Sciatic nerve (tissue), 2 donors: ENCODE data around the gene NR3C1. TPM values are rescaled to one million over a fixed set of nuclear protein-coding genes. Genes with fewer than 3 reads are reported as not detected.

Experiments
- ATAC-seq: fragments of 200-7000 bp; cut with Tn5 transposase; one replicate; pipeline ENCODE4 v1.9.1; 2020; ENCODE audit warnings: mild to moderate bottlenecking, moderate library complexity
- DNase-seq: peaks from one replicate; pipeline ENCODE4 v3.0.0-alpha.2; 2020; ENCODE audit warnings: low spot score
- intact Hi-C: fragments of 100-400 bp; cut with DNase I; formaldehyde crosslinking; loops from one replicate; pipeline ENCODE4 v1.14.2; 2022
- total RNA-seq: library from RNA; stranded (reverse); fragmentation: NEBNext Ultra II Directional; extraction: Animal tissue kit (Norgen Biotek cat#: 25700); gene quantifications from one replicate; pipeline ENCODE4 v1.2.1, GENCODE V29; 2021
- donor health status: DM: no; HTN: no; CAD: no.
- donor health status: DM: no; HTN: no; CAD: no.

NR3C1 gene
- total RNA-seq, 1 donor from 2014 or later, result 148 TPM

DNA sequence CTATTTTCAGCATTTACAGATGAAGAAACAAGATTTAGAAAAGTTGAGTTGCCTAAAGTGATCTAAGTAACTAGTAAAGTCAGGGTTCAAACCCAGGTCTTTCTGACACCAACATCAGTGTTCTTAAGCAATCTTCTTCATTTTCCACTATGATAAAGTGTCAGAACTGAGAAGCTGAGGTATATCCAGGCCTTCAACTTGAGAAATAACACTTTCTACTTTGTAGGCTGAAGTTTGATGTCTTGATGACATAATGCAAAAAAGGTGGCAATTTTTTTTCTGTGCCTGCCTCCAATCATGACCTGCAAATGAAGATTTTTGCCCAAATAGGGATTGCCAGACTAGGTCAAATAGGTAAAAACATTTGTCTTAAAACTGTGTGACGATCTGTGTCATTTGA, 81.3 kb downstream of the NR3C1 start:
- DNase-seq, result no peak
- no peak for ATAC-seq
- intact Hi-C loops, result no loop called here

DNA sequence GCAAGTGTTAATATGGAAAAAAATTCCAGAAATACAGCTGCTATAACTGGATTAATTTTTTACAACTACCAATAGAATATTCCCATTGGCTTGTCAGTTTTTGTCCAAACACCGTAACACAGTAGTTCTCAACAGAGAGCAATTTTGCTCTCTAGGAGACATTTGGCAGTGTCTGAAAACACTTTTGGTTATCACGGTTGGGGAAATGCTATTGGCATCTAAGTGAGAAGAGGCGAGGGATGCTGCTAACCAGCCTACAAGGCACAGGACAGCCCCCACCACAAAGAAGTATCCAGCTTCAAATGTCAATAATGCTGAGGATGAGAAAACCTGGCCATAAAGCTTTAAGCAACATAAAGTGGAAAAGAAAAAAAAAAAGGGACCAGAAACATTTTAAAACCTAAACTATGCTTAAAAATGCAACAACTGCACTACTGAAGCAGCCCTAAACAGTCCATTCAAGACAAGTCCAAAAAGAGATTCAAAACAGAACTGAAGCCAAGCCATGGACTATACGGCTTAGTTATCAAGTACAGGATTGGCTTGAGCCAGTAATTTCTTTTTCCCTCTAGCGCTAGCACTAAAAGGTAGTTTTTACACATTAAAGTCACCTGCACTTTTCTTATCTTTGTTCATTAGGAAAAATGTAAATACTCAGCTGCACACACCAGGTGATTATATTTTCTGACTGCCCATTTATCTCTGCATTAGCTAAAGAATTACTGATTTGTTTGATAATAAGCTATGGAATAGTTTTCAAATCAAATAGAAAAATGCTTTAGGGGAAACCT, 83.9 kb downstream of the NR3C1 start:
- DNase-seq (no peak), ATAC-seq (no peak)
- intact Hi-C loops, result no loop called here

GRCh38 chr5:143318833-143319232, 84.7 kb downstream of the NR3C1 start:
- DNase-seq, result no peak
- ATAC-seq, result no peak
- intact Hi-C loops, result no loop called here

DNA sequence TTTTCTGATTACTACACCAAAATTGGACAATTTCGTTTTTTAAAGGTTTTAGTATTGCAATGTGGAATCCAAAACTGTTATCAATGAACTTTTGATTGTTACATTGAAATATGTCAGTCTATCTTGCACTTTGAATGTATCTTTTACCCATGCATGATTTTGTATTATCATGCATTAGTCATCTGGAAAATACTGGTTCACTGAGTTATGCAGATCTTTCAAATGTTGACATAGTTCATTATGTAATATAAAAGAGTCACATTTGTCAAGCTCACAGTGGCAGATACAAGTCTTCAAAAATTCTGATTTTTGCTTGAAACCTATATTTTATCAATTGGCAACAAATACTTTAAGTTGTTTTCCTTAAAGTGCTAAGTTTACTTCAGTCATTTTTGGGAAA, 85.2 kb downstream of the NR3C1 start:
- ATAC-seq, result no peak
- intact Hi-C loops, result no loop called here
- DNase-seq, result no peak

- peak; percentile 63 for ATAC-seq
- DNase-seq, result no peak
- intact Hi-C loops, result no loop called here
Measured at GRCh38 chr5:143316844-143317631, 86.4 kb downstream of the NR3C1 start.

DNA sequence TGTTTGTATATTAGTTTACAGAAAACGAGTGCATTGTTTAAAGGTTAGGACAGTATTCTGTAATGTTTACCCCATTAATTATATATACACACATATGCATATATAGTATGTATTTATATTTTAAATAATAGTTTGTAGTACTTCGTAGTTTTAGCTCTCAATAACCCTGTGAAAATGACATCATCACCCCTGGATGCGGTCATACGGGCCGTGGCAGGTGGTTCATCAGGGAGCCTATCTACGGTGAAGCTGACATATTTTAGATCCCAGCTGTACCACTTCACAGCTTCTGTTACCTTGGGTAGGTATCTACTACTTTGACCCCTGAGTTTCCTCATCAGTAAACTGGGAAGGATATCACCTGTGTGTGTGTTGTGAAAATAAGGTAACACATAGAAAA, 87.1 kb downstream of the NR3C1 start:
- ATAC-seq, result no peak
- intact Hi-C loops, result no loop called here
- no peak for DNase-seq

DNA sequence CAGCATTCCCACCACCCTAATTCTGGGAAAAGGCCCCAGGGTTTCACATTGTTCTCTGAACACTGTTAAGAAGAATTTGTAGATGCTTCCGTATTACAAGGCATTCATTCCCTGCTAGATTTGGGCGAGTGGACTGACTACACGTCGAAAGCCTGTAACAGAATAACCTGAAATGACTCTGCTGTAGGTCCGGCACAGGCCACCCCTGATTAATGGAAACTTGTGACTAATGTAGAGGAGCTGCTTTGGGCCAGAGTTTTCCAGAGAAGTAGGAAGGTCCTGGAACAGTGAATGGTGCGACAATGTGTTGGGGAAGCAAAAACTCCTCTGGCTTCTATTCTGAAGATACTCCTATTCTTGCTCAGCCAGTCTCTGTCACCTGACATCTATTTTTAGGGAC, 87.6 kb downstream of the NR3C1 start:
- peak; percentile 36 for ATAC-seq
- DNase-seq, result no peak
- intact Hi-C loops, result no loop called here

DNA sequence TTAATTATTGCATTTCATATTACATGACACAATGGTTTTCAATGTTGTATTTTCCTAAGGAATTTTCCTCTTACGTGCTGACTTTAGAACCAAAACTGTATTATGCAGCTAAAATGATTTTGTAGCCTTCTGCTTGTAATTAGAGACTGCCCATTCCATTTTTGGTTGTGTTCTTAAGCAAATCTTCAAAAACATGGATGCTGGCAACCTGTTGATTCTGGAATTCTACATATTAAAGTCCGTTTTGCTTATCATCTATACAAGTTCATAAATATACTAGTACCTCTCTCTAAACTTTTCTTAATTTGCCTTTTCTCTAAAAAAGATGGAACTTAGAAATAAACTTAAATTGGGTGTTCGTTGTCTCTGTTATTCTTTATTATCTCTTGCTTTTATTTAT, 88.3 kb downstream of the NR3C1 start:
- ATAC-seq (no peak), DNase-seq (no peak)
- intact Hi-C loops, result no loop called here

GRCh38 chr5:143314659-143315058, 88.8 kb downstream of the NR3C1 start:
- DNase-seq (no peak), ATAC-seq (no peak)
- intact Hi-C loops, result no loop called here

DNA sequence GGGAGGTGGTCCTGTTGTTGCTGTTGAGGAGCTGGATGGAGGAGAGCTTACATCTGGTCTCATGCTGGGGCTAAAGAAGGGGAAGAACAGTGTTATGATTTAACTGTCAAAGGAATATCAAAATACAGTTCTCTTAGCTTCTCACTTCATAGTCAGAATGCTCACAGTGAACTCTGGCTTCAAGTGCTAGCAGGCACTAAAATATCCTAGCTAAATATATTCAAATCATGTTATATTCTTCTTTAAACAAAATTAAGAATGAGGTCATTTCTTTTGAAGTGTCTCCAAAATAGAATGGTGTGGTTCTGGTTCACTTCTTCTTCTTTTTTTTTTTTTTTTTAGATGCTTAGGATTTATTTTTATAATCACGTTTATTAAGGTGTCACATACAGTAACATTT, 89.4 kb downstream of the NR3C1 start:
- ATAC-seq (no peak), DNase-seq (no peak)
- intact Hi-C loops, result no loop called here

GRCh38 chr5:143313298-143313852, 90.1 kb downstream of the NR3C1 start:
- intact Hi-C loops, result no loop called here
- no peak for ATAC-seq
- DNase-seq, result no peak

GRCh38 chr5:143312822-143313221, 90.7 kb downstream of the NR3C1 start:
- intact Hi-C loops, result no loop called here
- no peak for ATAC-seq
- no peak for DNase-seq

GRCh38 chr5:143311955-143312354, 91.5 kb downstream of the NR3C1 start:
- intact Hi-C loops, result no loop called here
- DNase-seq (no peak), ATAC-seq (no peak)

- no peak for DNase-seq
Measured at GRCh38 chr5:143311428-143311827, 92.1 kb downstream of the NR3C1 start.

GRCh38 chr5:143309661-143310431, 93.6 kb downstream of the NR3C1 start:
- intact Hi-C loops, result no loop called here
- ATAC-seq, result no peak
- no peak for DNase-seq

More at GRCh38 chr5:143311428-143311827, 92.1 kb downstream of the NR3C1 start:
- intact Hi-C loops, result no loop called here
- no peak for ATAC-seq

GRCh38 chr5:143308731-143309130, 94.8 kb downstream of the NR3C1 start:
- ATAC-seq, result no peak
- no peak for DNase-seq
- intact Hi-C loops, result no loop called here

DNA sequence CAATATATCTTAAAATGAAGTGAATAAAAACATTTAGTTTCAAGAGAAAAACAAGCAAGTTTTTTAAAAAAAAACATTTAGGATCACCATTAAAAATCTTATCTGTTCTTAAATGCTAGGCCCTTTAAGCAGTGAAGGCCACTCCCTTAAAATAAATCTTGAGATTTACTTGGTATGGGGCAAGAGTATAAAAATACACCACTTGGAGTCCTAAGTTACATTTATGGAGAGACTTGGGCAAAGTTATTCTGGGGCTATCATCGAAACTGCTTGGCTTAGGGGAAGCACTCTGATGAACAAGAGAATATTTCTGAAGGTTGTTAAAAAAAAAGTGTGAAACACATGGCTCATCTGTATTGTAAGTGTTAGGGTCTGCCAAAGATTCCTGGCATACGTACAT, 97.4 kb downstream of the NR3C1 start:
- DNase-seq (no peak), ATAC-seq (no peak)
- intact Hi-C loops, result no loop called here

- intact Hi-C loops, result no loop called here
- DNase-seq (no peak), ATAC-seq (no peak)
Measured at GRCh38 chr5:143304836-143305475, 98.5 kb downstream of the NR3C1 start.
